ENCODE data around the gene SLC22A14.

DNA sequence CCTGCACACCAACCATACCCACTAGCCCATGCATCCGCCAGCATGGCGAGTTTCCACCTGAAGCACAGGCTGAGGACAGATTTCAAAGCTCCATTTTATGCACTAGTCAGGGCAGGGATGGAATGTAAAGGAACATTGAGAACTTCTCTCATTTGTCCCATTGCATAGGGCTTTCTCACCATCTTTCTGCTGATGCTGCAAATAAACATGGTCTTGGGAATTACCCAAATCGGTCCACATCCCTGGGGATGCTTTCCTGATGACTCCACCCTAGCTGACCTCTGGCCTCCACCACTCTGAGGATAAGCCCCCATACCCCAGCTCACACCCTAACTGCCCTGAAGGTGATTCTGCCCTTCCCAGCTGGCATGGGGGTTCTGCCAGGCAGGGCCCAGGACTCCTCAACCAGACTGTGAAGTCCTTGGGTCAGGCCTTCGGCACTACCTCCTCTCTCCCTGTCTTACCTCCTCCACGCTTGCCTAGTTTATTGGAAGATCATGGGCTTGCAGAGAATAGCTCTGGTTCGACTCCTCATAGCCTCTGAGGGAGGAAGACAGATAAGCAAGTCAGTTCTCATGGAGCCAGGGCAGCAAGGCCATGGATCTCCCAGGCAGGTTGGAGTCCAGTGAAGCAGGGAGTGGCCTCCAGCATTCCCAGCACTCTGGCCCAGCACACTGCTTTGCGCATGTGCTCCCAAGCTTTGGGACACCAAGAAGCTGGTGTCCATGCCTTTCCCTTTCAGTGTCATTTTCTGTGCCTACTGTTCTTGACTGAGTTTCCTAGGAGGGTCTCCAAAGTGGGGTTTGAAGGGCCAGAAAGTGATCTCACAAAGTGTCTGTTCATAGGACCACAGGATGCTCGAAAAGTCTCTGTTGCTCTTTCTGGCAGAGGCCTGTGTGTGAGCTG lies 36.9 kb downstream of the SLC22A14 start:
- TF ChIP-seq CTCF (IDR thresholded peaks at IDR 0.05; ENCODE audit: low read depth, low read length, missing input control) (no peak), JUND (IDR thresholded peaks at IDR 0.05) (no peak), YY1 (IDR thresholded peaks at IDR 0.05) (no peak), TAF1 (conservative IDR thresholded peaks at IDR 0.05) (no peak), RAD21 (IDR thresholded peaks at IDR 0.05) (no peak), REST (IDR thresholded peaks at IDR 0.05) (no peak), ZBTB33 (IDR thresholded peaks at IDR 0.05) (no peak), HNF4A (conservative IDR thresholded peaks at IDR 0.05) (no peak), EGR1 (IDR thresholded peaks at IDR 0.05; ENCODE audit: low read depth in 2 of 2) (no peak), GABPA (IDR thresholded peaks at IDR 0.05 in 1 of 2, conservative IDR thresholded peaks at IDR 0.05 in 1 of 2) (no peak), RXRA (IDR thresholded peaks at IDR 0.05) (no peak), SP1 (IDR thresholded peaks at IDR 0.05) (no peak)
- TF ChIP-seq, protein P1, sequence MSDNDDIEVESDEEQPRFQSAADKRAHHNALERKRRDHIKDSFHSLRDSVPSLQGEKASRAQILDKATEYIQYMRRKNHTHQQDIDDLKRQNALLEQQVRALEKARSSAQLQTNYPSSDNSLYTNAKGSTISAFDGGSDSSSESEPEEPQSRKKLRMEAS (IDR thresholded peaks at IDR 0.05), result no peak
- TF ChIP-seq, protein P2, sequence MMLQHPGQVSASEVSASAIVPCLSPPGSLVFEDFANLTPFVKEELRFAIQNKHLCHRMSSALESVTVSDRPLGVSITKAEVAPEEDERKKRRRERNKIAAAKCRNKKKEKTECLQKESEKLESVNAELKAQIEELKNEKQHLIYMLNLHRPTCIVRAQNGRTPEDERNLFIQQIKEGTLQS (IDR thresholded peaks at IDR 0.05), result no peak

Data from liver (tissue), 3 donors.